ENCODE measurements around the gene CHCHD10.

The CHCHD10 gene

DNA sequence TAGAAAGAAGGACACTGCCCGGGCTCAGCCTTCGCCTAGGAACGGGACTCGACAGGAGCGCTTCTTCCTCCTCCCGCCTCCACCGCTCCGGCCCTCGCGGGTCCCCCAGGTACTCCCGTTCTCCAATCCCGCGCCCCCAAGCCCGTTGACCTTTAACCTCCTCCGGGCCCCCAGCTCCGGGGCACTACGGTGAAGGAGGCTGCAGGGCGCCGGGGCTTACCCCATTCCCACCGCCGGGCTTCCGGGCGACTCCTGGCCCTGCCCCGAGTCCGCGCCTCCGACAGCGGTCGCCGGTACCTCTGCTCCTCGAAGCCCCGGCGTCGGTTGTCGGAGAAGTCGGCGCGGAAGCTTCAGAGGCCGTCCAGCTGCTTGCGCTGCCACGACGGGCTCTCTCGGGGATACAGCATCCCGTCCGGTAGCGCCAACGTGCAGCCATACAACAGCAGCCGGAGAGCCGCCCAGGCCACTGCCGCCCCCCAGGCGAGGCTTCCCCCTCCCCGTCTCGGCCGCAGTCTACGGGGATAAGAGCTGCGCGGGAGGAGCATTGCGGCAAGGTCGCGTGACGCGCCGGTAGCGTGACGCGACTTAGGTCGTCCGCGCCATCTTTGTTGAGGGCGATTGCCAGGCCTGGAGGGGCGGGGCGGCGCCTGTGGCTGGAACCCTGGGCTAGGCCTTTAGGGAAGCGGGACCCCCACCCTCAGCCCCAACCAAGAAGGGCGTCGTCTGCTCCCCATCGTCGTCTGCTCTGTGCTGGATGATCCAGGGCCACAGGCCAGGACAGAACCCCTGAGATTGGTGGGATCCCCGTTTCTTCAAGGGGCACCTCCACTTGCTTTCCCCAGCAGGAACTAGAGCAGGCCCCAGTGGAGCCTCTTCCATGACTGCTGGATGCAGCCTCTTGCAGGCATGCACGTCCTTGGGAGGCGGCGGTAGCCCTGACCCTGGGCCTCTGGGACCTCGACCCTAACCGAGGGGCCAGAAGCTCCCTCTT lies 50.7 kb downstream of the CHCHD10 start:
- no peak for TF ChIP-seq CTCF (IDR thresholded peaks at IDR 0.05; ENCODE audit: low read depth, low read length, missing control alignments)
- H3K4me3 ChIP-seq (ENCODE audit: low read depth, low read length): peak overlapping the region; percentile 82
- peak; percentile 64 for DNase-seq (ENCODE audit: low read depth)
